Measurements from ENCODE around the gene PALS2.
A peak's percentile ranks its signal among the peaks of the same experiment; 100 is the strongest.

Gene PALS2

GRCh38 chr7:24576171-24577025 is 3.1 kb downstream of the PALS2 start:
- Histone ChIP-seq H3K9me3 (no peaks in the 10 kb centered on the region), H3K4me1 (peaks cover 6% of the 10 kb centered on the region), H3K27me3 (no peaks in the 10 kb centered on the region; the same call in 1 of the 2 replicates), H3K4me3 (ENCODE audit: low read depth, low read length) (no peak overlapping the region), H3K36me3 (no peaks in the 10 kb centered on the region)
- peak; percentile 88 for TF ChIP-seq CTCF (IDR thresholded peaks at IDR 0.05; ENCODE audit: low read depth, low read length)
- DNase-seq: peak; percentile 41

GRCh38 chr7:24578052-24578451 is 4.8 kb downstream of the PALS2 start:
- no peaks in the 10 kb centered on the region for H3K27me3 ChIP-seq
- H3K36me3 ChIP-seq: no peaks in the 10 kb centered on the region
- no peak for DNase-seq
- peaks cover 6% of the 10 kb centered on the region for H3K4me1 ChIP-seq
- no peak for TF ChIP-seq CTCF (IDR thresholded peaks at IDR 0.05; ENCODE audit: low read depth, low read length)
- H3K4me3 ChIP-seq (ENCODE audit: low read depth, low read length): no peak overlapping the region
- no peaks in the 10 kb centered on the region for H3K9me3 ChIP-seq

GRCh38 chr7:24580283-24580946 is 7.2 kb downstream of the PALS2 start:
- TF ChIP-seq CTCF (IDR thresholded peaks at IDR 0.05; ENCODE audit: low read depth, low read length): no peak
- Histone ChIP-seq H3K9me3 (no peaks in the 10 kb centered on the region), H3K4me1 (peaks cover 6% of the 10 kb centered on the region), H3K27me3 (no peaks in the 10 kb centered on the region), H3K4me3 (ENCODE audit: low read depth, low read length) (no peak overlapping the region), H3K36me3 (no peaks in the 10 kb centered on the region)
- no peak for DNase-seq

- no peaks in the 10 kb centered on the region for H3K27me3 ChIP-seq
- no peaks in the 10 kb centered on the region for H3K4me1 ChIP-seq
- H3K36me3 ChIP-seq: no peaks in the 10 kb centered on the region
- no peaks in the 10 kb centered on the region for H3K9me3 ChIP-seq
- TF ChIP-seq CTCF (IDR thresholded peaks at IDR 0.05; ENCODE audit: low read depth, low read length): no peak
- no peak for DNase-seq
- H3K4me3 ChIP-seq (ENCODE audit: low read depth, low read length): no peak overlapping the region
Observed at GRCh38 chr7:24582166-24582565, 8.9 kb downstream of the PALS2 start.

GRCh38 chr7:24587853-24588252 is 14.6 kb downstream of the PALS2 start:
- H3K27me3 ChIP-seq: no peaks in the 10 kb centered on the region
- H3K36me3 ChIP-seq: no peaks in the 10 kb centered on the region
- no peaks in the 10 kb centered on the region for H3K9me3 ChIP-seq
- no peaks in the 10 kb centered on the region for H3K4me1 ChIP-seq
- H3K4me3 ChIP-seq (ENCODE audit: low read depth, low read length): no peak overlapping the region
- TF ChIP-seq CTCF (IDR thresholded peaks at IDR 0.05; ENCODE audit: low read depth, low read length): peak; percentile 74
- peak; percentile 38 for DNase-seq

GRCh38 chr7:24591152-24591551 is 17.9 kb downstream of the PALS2 start:
- Histone ChIP-seq H3K4me3 (ENCODE audit: low read depth, low read length) (no peak overlapping the region), H3K9me3 (no peaks in the 10 kb centered on the region), H3K36me3 (0 out of 2 replicates have a peak, but pooled peaks cover 4% of the 10 kb centered on the region), H3K4me1 (no peaks in the 10 kb centered on the region), H3K27me3 (no peaks in the 10 kb centered on the region)
- DNase-seq: no peak
- peak; percentile 46 for TF ChIP-seq CTCF (IDR thresholded peaks at IDR 0.05; ENCODE audit: low read depth, low read length)
